Ishikawa (cell line): ENCODE measurements around the gene TSEN34.
A peak's percentile ranks its signal among the peaks of the same experiment; 100 is the strongest.

Source experiments
- CEBPB ChIP-seq: IDR thresholded peaks from 2 replicates; pipeline ENCODE4 v1.6.1; 2012
- CREB1 ChIP-seq: IDR thresholded peaks from 2 replicates; pipeline ENCODE4 v1.6.1; 2012; ENCODE audit warnings: low read depth
- EGR1 ChIP-seq: IDR thresholded peaks from 2 replicates; pipeline ENCODE4 v1.6.1; 2012
- EP300 ChIP-seq: IDR thresholded peaks from 2 replicates; pipeline ENCODE4 v1.6.1; 2012; ENCODE audit warnings: borderline replicate concordance
- FOXM1 ChIP-seq: IDR thresholded peaks from 2 replicates; pipeline ENCODE4 v1.6.1; 2012; ENCODE audit warnings: low read depth, borderline replicate concordance
- MAX ChIP-seq: IDR thresholded peaks from 2 replicates; pipeline ENCODE4 v1.6.1; 2012
- NFIC ChIP-seq: IDR thresholded peaks from 2 replicates; pipeline ENCODE4 v1.6.1; 2012
- RAD21 ChIP-seq: IDR thresholded peaks from 2 replicates; pipeline ENCODE4 v1.6.1; 2012; ENCODE audit warnings: low read depth
- REST ChIP-seq: IDR thresholded peaks from 2 replicates; pipeline ENCODE4 v1.6.1; 2012; ENCODE audit warnings: low read depth, mild to moderate bottlenecking
- TAF1 ChIP-seq: IDR thresholded peaks from 2 replicates; pipeline ENCODE4 v1.6.1; 2012; ENCODE audit warnings: low read depth, mild to moderate bottlenecking
- TCF12 ChIP-seq: IDR thresholded peaks from 2 replicates; pipeline ENCODE4 v1.6.1; 2012; ENCODE audit warnings: low read depth
- TEAD4 ChIP-seq: IDR thresholded peaks from 2 replicates; pipeline ENCODE4 v1.6.1; 2012
- USF1 ChIP-seq: IDR thresholded peaks from 2 replicates; pipeline ENCODE4 v1.6.1; 2012
- YY1 ChIP-seq: IDR thresholded peaks from 2 replicates; pipeline ENCODE4 v1.6.1; 2012; ENCODE audit warnings: low read depth
- ZBTB7A ChIP-seq: IDR thresholded peaks from 2 replicates; pipeline ENCODE4 v1.6.1; 2012; ENCODE audit warnings: low read depth

Gene TSEN34

GRCh38 chr19:54191011-54191810 is at the start of gene TSEN34:
TSEN34 (plus strand) TSS chr19:54191308; CDS start chr19:54191365, 57 bp downstream.
- 0 out of 2 replicates have a peak, but pooled peaks have one; percentile 27 for TF ChIP-seq REST
- TF ChIP-seq EP300 = no peak
- TF ChIP-seq EGR1 = no peak
- TF ChIP-seq CREB1 = no peak
- TF ChIP-seq ZBTB7A = no peak
- TF ChIP-seq YY1 = 0 out of 2 replicates have a peak, but pooled peaks have one; percentile 7
- TF ChIP-seq CEBPB = no peak
- TF ChIP-seq USF1 = no peak
- no peak for TF ChIP-seq TEAD4
- no peak; the same call in 1 of the 2 replicates for TF ChIP-seq TCF12
- TF ChIP-seq TAF1 = peak; percentile 45; the same call in 1 of the 2 replicates

- no peak for TF ChIP-seq RAD21
- no peak for TF ChIP-seq FOXM1
- no peak for TF ChIP-seq CREB1
- no peak for TF ChIP-seq EGR1
- TF ChIP-seq TCF12 = no peak
- no peak for TF ChIP-seq NFIC
- no peak for TF ChIP-seq USF1
- TF ChIP-seq REST = no peak
- TF ChIP-seq MAX = no peak
- no peak for TF ChIP-seq TEAD4
- TF ChIP-seq CEBPB = no peak
- TF ChIP-seq EP300 = no peak
- TF ChIP-seq YY1 = no peak
These were observed 49.8 kb upstream of the TSEN34 start for GRCh38 chr19:54141356-54141755.

GRCh38 chr19:54142166-54142780 is 48.8 kb upstream of the TSEN34 start:
- no peak for TF ChIP-seq RAD21
- TF ChIP-seq CREB1 = no peak
- TF ChIP-seq TAF1 = no peak
- no peak for TF ChIP-seq NFIC
- TF ChIP-seq USF1 = no peak
- TF ChIP-seq YY1 = no peak
- TF ChIP-seq EP300 = no peak
- no peak for TF ChIP-seq FOXM1
- no peak for TF ChIP-seq REST
- TF ChIP-seq TEAD4 = no peak
- TF ChIP-seq ZBTB7A = no peak
- TF ChIP-seq TCF12 = no peak
- no peak for TF ChIP-seq EGR1
- no peak for TF ChIP-seq CEBPB
- TF ChIP-seq MAX = no peak
